ENCODE measurements around the gene SLC25A38. TPM values are rescaled to one million over a fixed set of nuclear protein-coding genes. Genes with fewer than 3 reads are reported as not detected.

SLC25A38 gene
- total RNA-seq, 1 experiment from 2014 or later, result 48.2 TPM

GRCh38 chr3:39343760-39344159 is 39.4 kb upstream of the SLC25A38 start:
- Histone ChIP-seq H3K56ac (ENCODE audit: insufficient read length, low read depth, low read length) (no peak overlapping the region), H3K79me2 (ENCODE audit: insufficient read depth, low read length) (no peaks in the 10 kb centered on the region), H3K79me1 (ENCODE audit: insufficient read depth, low read depth, low read length, poor library complexity, severe bottlenecking) (no peaks in the 10 kb centered on the region), H3K4me2 (ENCODE audit: insufficient read depth, insufficient read length, low read length) (no peak overlapping the region), H2BK120ac (ENCODE audit: low read depth, low read length, poor library complexity, severe bottlenecking) (no peak overlapping the region), H3K18ac (ENCODE audit: insufficient read length, low read depth, low read length) (no peak overlapping the region), H3T11ph (ENCODE audit: low read length) (no peak overlapping the region), H4K5ac (ENCODE audit: insufficient read length, low read depth, low read length) (no peak overlapping the region), H3K4me1 (ENCODE audit: insufficient read depth, low read length) (peaks cover 12% of the 10 kb centered on the region; the same call in 1 of the 2 replicates), H3K27ac (ENCODE audit: insufficient read length, low read depth, low read length) (no peak overlapping the region), H4K20me1 (ENCODE audit: control insufficient read depth, insufficient read depth, insufficient read length) (no peaks in the 10 kb centered on the region), H3K27me3 (ENCODE audit: insufficient read depth, low read length) (no peaks in the 10 kb centered on the region), H2BK12ac (ENCODE audit: insufficient read length, low read depth, low read length) (no peak overlapping the region), H3K14ac (ENCODE audit: insufficient read depth, low read length) (no peak overlapping the region), H3K9me3 (ENCODE audit: control insufficient read depth, low read depth, low read length) (no peaks in the 10 kb centered on the region), H2BK5ac (ENCODE audit: insufficient read length, low read length) (no peak overlapping the region), H4K8ac (replicated peaks; ENCODE audit: insufficient read length, low read depth, low read length) (no peak overlapping the region), H3K9ac (ENCODE audit: extremely low read depth, insufficient read length, low read length) (no peak overlapping the region), H3K23ac (ENCODE audit: insufficient read length, low read depth, low read length) (no peak overlapping the region), H2AK5ac (ENCODE audit: insufficient read length, low read length) (no peak overlapping the region), H3K23me2 (ENCODE audit: insufficient read length, low read depth, low read length, poor library complexity, severe bottlenecking) (no peaks in the 10 kb centered on the region), H4K91ac (ENCODE audit: insufficient read length, low read depth, low read length) (no peak overlapping the region), H2AFZ (ENCODE audit: low read length) (no peak overlapping the region), H3K4ac (ENCODE audit: low read depth, low read length) (no peak overlapping the region), H2BK15ac (ENCODE audit: low read depth, low read length) (no peak overlapping the region), H2BK20ac (ENCODE audit: low read depth, low read length, poor library complexity, severe bottlenecking) (no peak overlapping the region)
- H3K9me3 Mint-ChIP-seq, result no peaks in the 10 kb centered on the region
- no peaks in the 10 kb centered on the region for H3K27me3 Mint-ChIP-seq (ENCODE audit: low read depth)
- TF ChIP-seq CTCF (conservative IDR thresholded peaks at IDR 0.05), result no peak
- peaks cover 23 to 24% of the 10 kb centered on the region in 2 experiments for H3K4me1 Mint-ChIP-seq
- no peak overlapping the region for H3K27ac Mint-ChIP-seq
- H3K36me3 Mint-ChIP-seq (ENCODE audit: insufficient read depth in 1 of 3, low read depth in 3 of 3), result no peaks in the 10 kb centered on the region
- no peak for DNase-seq
- no peak overlapping the region for H3K4me3 Mint-ChIP-seq

Data from H9 (cell line).